K562 (cell line): ENCODE measurements around the gene HYAL1. TPM values are rescaled to one million over a fixed set of nuclear protein-coding genes. Genes with fewer than 3 reads are reported as not detected.

ENCODE experiments used
- ATAC-seq: fragments of 200-7000 bp; cut with Tn5 transposase; 3 replicates; pipeline ENCODE4 v1.9.1; 2020; ENCODE audit warnings: moderate library complexity
- BruUV-seq: library from RNA; stranded (reverse); fragments of 400-500 nt; replicated peaks from 2 replicates; lab custom pipeline; 2021; lab: Mats Ljungman, UMichigan
- CTCF ChIA-PET: fragments of 300-600 bp; formaldehyde crosslinking; extraction: SDS; loops from one replicate; lab custom pipeline; 2021; ENCODE audit warnings: low intra/inter-chr PET ratio; lab: Yijun Ruan, JAX
- POLR2A ChIA-PET: fragments of 300-600, 350-650 bp; sonication (Branson Sonifier 250); formaldehyde crosslinking; extraction: SDS; loops from one replicate; lab custom pipeline; 2021; ENCODE audit warnings: antibody characterized with exemption, inconsistent platforms; lab: Yijun Ruan, JAX
- DNase-seq, 4 experiments: peaks; one replicate each; pipeline versions ENCODE4 v3.0.0 to v3.0.0-alpha.2; 2011 to 2018; ENCODE audit warnings: low spot score in 3 of 4, mixed read lengths in 3 of 4; ENCODE audit errors: extremely low read depth in 1 of 4
- FAIRE-seq: peaks from 2 replicates; lab custom pipeline; 2011; peaks lifted over from hg19 to GRCh38; lab: Jason Lieb, UNC
- H2AFZ ChIP-seq: 2 replicates; pipeline ENCODE4 v1.6.0; 2011; ENCODE audit warnings: low read depth, low read length, control low read depth, inconsistent platforms
- H3K27ac ChIP-seq: fragments of 200-600 bp; 3 replicates; pipeline ENCODE4 v1.8.0; 2011; ENCODE audit warnings: low read depth, mild to moderate bottlenecking, control low read depth, inconsistent platforms, low read length, moderate library complexity, mixed read lengths; ENCODE audit errors: extremely low read depth
- H3K27me3 ChIP-seq, 2 experiments: fragments of 300-600 bp in 1 of 2; 2 replicates in 1 of 2; 3 replicates in 1 of 2; pipeline versions ENCODE4 v1.6.0 to v1.8.0; 2011; ENCODE audit warnings: inconsistent platforms in 2 of 2, low read length in 2 of 2, mild to moderate bottlenecking in 1 of 2, mixed read lengths in 1 of 2, moderate library complexity in 1 of 2; ENCODE audit not compliant: control insufficient read depth in 2 of 2, insufficient read depth in 2 of 2
- H3K36me3 ChIP-seq: fragments of 300-600 bp; 3 replicates; pipeline ENCODE4 v1.8.0; 2011; ENCODE audit warnings: mild to moderate bottlenecking, low read length, inconsistent platforms; ENCODE audit not compliant: control insufficient read depth, insufficient read depth
- H3K4me1 ChIP-seq, 2 experiments: fragments of 200-600 bp in 1 of 2; replicated peaks in 1 of 2; 2 replicates in 1 of 2; 3 replicates in 1 of 2; pipeline versions ENCODE4 v1.5.1 to v1.8.0; 2011; ENCODE audit warnings: inconsistent platforms in 2 of 2, low read length in 2 of 2, mild to moderate bottlenecking in 1 of 2, mixed read lengths in 1 of 2, moderate library complexity in 1 of 2; ENCODE audit not compliant: control insufficient read depth in 2 of 2, insufficient read depth in 2 of 2
- H3K4me2 ChIP-seq: 2 replicates; pipeline ENCODE4 v1.6.1; 2011; ENCODE audit warnings: low read length, control low read depth, inconsistent platforms, mixed read lengths; ENCODE audit not compliant: insufficient read depth
- H3K4me3 ChIP-seq: fragments of 200-600 bp; sonication (generic), shearing (Covaris generic); 2 replicates; pipeline ENCODE4 v1.5.1; 2016; ENCODE audit warnings: control low read depth, inconsistent platforms
- H3K79me2 ChIP-seq: fragments of 200-600 bp; 3 replicates; pipeline ENCODE4 v1.8.0; 2011; ENCODE audit warnings: low read length, inconsistent platforms; ENCODE audit not compliant: control insufficient read depth, insufficient read depth
- H3K9ac ChIP-seq, 2 experiments: 2 replicates each; pipeline versions ENCODE4 v1.6.0 to v1.6.1; 2011; ENCODE audit warnings: low read depth in 2 of 2, low read length in 2 of 2, control low read depth in 1 of 2, inconsistent platforms in 1 of 2, mild to moderate bottlenecking in 1 of 2, mixed read lengths in 1 of 2; ENCODE audit not compliant: insufficient read depth in 1 of 2
- H3K9me1 ChIP-seq: one replicate; pipeline ENCODE4 v1.6.0; 2011; ENCODE audit warnings: inconsistent platforms, mild to moderate bottlenecking, low read length, moderate library complexity; ENCODE audit not compliant: control insufficient read depth, insufficient read depth
- H3K9me3 ChIP-seq: replicated peaks from 2 replicates; pipeline ENCODE4 v1.5.1; 2011; ENCODE audit warnings: low read depth, low read length, inconsistent platforms; ENCODE audit not compliant: control insufficient read depth, insufficient read depth
- H4K20me1 ChIP-seq: replicated peaks from 2 replicates; pipeline ENCODE4 v1.6.1; 2011; ENCODE audit warnings: low read length, inconsistent platforms, mixed read lengths; ENCODE audit not compliant: control insufficient read depth, insufficient read depth
- ZBTB1 ChIP-seq: sonication (generic); formaldehyde crosslinking; IDR thresholded peaks from 2 replicates; pipeline ENCODE4 v1.8.1; 2023; ENCODE audit warnings: missing genetic modification reagents, low read depth, mild to moderate bottlenecking, borderline replicate concordance
- ZNF347 ChIP-seq: fragments of 450-650 bp; formaldehyde crosslinking; IDR thresholded peaks from 2 replicates; pipeline ENCODE4 v1.4.0; 2020; ENCODE audit warnings: low read depth, mild to moderate bottlenecking, moderate library complexity
- WGBS: fragments of 100-300 bp; shearing (Covaris generic); methylation state at CpG from one replicate; pipeline ENCODE4 v1.1.6; 2016; ENCODE audit warnings: low coverage, mixed read lengths; ENCODE audit not compliant: insufficient coverage; ENCODE audit errors: missing lambda C conversion rate; 5-methylcytosine and 5-hydroxymethylcytosine counted together
- in situ Hi-C: fragments of 300-500 bp; cut with MboI; formaldehyde crosslinking; loops from 4 replicates; pipeline ENCODE4 v1.15.0; 2018; ENCODE audit warnings: inconsistent platforms, mixed read lengths
- intact Hi-C: fragments of 100-400 bp; cut with micrococcal nuclease; formaldehyde crosslinking; loops from 2 replicates; pipeline ENCODE4 v1.14.2; 2022
- polyA plus RNA-seq, 8 experiments: library from polyadenylated mRNA; depleted of rRNA in 4 of 8; stranded (reverse) in 5 of 8; unstranded in 3 of 8; fragments of >200 nt; fragmentation: Nextera tagmentation in 2 of 8; fragmentation: Illumina TruSeq in 1 of 8; extraction: Ambion mirVana in 2 of 8; extraction: Trizol in 1 of 8; gene quantifications; 2 replicates each; pipeline versions ENCODE4 v1.2.1 to v1.2.3, GENCODE V29; 2011 to 2014; ENCODE audit warnings: inconsistent platforms in 1 of 8, missing spikeins in 1 of 8
- total RNA-seq, 7 experiments: library from RNA; depleted of rRNA in 6 of 7; stranded (reverse); fragments of >200 nt in 6 of 7; fragmentation: Illumina TruSeq in 2 of 7; extraction: Trizol in 2 of 7; gene quantifications; 2 replicates each; pipeline versions ENCODE4 v1.2.1 to v1.2.3, GENCODE V29; 2011 to 2021; ENCODE audit warnings: low replicate concordance in 1 of 7
- TF ChIP-seq, protein P1 (sequence below): fragments of 450-650 bp; IDR thresholded peaks from 2 replicates; pipeline ENCODE4 v1.6.1; 2017; ENCODE audit warnings: mild to moderate bottlenecking, moderate library complexity

HYAL1 gene
- total and polyA plus RNA-seq, 9 of the 15 experiments (the other 6 are each of a cell fraction or from before 2014, with no cell fraction given) = 1.4 to 8.5 (median 4.7) TPM

DNA sequence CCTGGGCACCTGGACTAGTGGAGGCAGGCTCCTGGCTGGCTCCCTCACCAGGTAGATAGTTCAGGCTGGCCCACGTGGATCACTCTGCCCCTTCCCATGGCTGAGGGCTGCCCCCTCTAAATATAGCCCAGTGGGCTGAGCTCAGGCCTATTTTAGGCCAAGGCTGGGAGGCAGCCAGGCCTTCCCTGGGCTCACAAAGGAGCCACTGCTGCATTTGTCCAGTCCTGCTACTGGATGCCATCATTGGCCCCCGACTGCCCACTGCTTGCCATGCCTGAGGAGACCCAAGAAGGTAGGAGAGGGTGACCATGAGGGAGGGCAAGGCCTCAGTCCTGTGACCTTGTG is 24.5 kb downstream of the HYAL1 start, which contains the start of gene LSMEM2:
LSMEM2 (plus strand) TSS at position 208 of the 345 bp plus-strand sequence; CDS start at position 235, 27 bp downstream.
- ChIA-PET CTCF (no interaction called here), POLR2A (interaction anchor here (0.6 to 1.7 kb wide), 3 partner anchors 13 to 36 kb away, joined by 3 to 8 read pairs (median 3); partner anchors contain the start of gene IFRD2)
- Histone ChIP-seq H3K9ac (peak within 1 kb of the TSS in 1 of 2 experiments; percentile 61; a peak in 2 of 4 replicates), H2AFZ (peak within 1 kb of the TSS; percentile 20; the same call in 1 of the 2 replicates), H3K27me3 (no peaks in the 10 kb centered on the region), H3K27ac (no peak within 1 kb of the TSS), H3K79me2 (no peaks in the 10 kb centered on the region), H3K36me3 (no peaks in the 10 kb centered on the region), H3K4me2 (no peak within 1 kb of the TSS), H3K4me1 (peaks cover 0 to 22% of the 10 kb centered on the region in 2 experiments; a peak in 3 of 5 replicates), H3K4me3 (no peak within 1 kb of the TSS), H3K9me1 (no peaks in the 10 kb centered on the region), H3K9me3 (no peaks in the 10 kb centered on the region), H4K20me1 (no peaks in the 10 kb centered on the region)
- FAIRE-seq = no peak
- intact Hi-C loops (no loop called here), in situ Hi-C loops (no loop called here)
- BruUV-seq = no TSS peak
- DNase-seq = no peak
- WGBS = 16% methylated on average over 2 of the region's 2 CpGs
- TF ChIP-seq, protein P1, sequence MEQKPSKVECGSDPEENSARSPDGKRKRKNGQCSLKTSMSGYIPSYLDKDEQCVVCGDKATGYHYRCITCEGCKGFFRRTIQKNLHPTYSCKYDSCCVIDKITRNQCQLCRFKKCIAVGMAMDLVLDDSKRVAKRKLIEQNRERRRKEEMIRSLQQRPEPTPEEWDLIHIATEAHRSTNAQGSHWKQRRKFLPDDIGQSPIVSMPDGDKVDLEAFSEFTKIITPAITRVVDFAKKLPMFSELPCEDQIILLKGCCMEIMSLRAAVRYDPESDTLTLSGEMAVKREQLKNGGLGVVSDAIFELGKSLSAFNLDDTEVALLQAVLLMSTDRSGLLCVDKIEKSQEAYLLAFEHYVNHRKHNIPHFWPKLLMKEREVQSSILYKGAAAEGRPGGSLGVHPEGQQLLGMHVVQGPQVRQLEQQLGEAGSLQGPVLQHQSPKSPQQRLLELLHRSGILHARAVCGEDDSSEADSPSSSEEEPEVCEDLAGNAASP = no peak
- TF ChIP-seq ZBTB1 (CRISPR knock-in tag) (no peak), ZNF347 (no peak)
- no peak for ATAC-seq
